Renal pelvis (tissue), 3 donors: ENCODE data around the gene RNF130. TPM values are rescaled to one million over a fixed set of nuclear protein-coding genes. Genes with fewer than 3 reads are reported as not detected.

ENCODE experiments used
- polyA plus RNA-seq, 3 donors: library from polyadenylated mRNA; unstranded; fragments of 120-200 nt; gene quantifications; one replicate each; pipeline ENCODE4 v1.2.1, GENCODE V29; 2013; ENCODE audit not compliant: insufficient read length in 3 of 3

RNF130 gene
- polyA plus RNA-seq, 3 donors = 65.9 to 73.8 (median 70.9) TPM

Other genes starting within 250 kb of the RNF130 start
- gene MRNIP, start 212.9 kb downstream of the RNF130 start, polyA plus RNA-seq = 10 to 100 TPM; 30.4 to 53.8 (median 50.4) TPM
- 100 to 1,000 TPM; 109 to 117 (median 111) TPM for gene TBC1D9B, start 163.9 kb downstream of the RNF130 start, polyA plus RNA-seq
- under 1 TPM; 0.51 to 0.86 (median 0.70) TPM for gene RASGEF1C, start 137.5 kb upstream of the RNF130 start, polyA plus RNA-seq
- 10 to 100 TPM; 33.6 to 39.3 (median 39.3) TPM for gene MAPK9, start 220.3 kb upstream of the RNF130 start, polyA plus RNA-seq